GM18868 (cell line): ENCODE measurements around the gene FAM163B.

Source experiments
- ATAC-seq: cut with Tn5 transposase; IDR thresholded peaks from one replicate; pipeline ENCODE4 v1.9.1; 2021; ENCODE audit warnings: mild to moderate bottlenecking, moderate library complexity; ENCODE audit not compliant: unreplicated experiment

Gene FAM163B

GRCh38 chr9:133583586-133583985 is 25.6 kb downstream of the FAM163B start:
- ATAC-seq: no peak

GRCh38 chr9:133583111-133583510 is 26.1 kb downstream of the FAM163B start:
- ATAC-seq: no peak

- no peak for ATAC-seq
Measured at GRCh38 chr9:133582501-133583045, 26.6 kb downstream of the FAM163B start.

DNA sequence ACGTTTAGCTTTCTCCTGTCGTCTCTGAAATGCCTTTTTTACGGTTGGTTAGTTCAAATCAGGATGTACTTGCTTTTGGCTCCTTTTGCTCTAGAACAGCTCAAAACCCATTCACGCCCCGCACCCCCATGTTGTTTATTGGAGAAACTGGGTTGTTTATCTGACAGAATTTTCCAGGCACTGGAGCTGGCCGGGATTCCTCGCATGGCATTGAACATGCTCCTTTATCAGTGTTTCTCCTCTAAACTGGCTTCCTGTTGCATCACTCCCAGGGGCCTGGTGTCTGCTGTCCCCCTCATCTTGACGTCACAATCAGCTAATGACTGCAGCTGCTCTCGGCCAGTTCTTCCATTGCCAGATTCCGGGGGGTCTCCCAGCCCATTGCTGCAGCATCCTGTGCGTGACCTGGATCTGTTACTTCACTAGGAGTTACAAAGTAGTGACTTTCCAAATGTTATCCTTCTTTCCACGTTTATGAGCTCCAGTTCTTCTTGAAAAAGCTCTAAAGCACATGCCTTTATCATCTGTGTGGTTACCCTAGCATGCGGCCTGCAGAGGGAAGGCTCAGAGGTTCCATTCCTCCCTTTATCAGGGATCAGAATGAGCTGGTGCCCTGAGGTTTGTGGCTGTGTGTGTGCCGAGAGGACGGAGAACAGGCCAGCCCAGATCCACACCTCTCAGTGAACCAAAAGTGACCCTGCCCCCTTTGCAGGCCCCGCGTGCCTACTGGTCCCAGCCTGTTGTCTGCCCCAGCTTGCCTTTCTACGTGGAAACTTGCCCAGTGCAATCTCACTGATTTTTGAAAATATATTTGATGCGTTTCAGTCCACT is 27.5 kb downstream of the FAM163B start:
- ATAC-seq: no peak

DNA sequence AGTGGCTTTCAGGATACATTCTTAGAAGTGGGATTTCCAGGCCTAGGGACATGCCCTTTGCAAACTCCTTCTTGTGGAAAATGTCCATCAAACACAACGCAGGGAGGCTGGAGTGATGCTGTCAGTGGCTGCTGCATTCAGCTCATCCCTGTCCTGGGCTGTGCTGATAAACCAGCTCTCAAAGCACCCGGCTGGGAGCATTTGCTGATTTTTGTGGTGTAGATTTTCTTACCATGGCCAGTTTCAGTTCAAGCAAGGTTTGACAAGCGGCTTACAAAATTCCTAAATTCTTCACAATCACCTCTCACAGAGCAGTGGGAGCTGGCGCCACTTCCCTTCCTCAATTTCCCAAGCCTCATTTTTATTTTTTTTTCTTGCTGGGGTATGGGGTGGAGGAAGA is 28.2 kb downstream of the FAM163B start:
- no peak for ATAC-seq

GRCh38 chr9:133580419-133580738 is 28.8 kb downstream of the FAM163B start:
- ATAC-seq: no peak

- ATAC-seq: no peak
Measured at GRCh38 chr9:133579601-133580418, 29.4 kb downstream of the FAM163B start.

GRCh38 chr9:133578524-133579441 is 30.4 kb downstream of the FAM163B start:
- no peak for ATAC-seq

- ATAC-seq: no peak
Measured at GRCh38 chr9:133577737-133578112, 31.5 kb downstream of the FAM163B start.

- no peak for ATAC-seq
Measured at GRCh38 chr9:133576875-133577736, 32.1 kb downstream of the FAM163B start.

GRCh38 chr9:133576031-133576874 is 32.9 kb downstream of the FAM163B start:
- no peak for ATAC-seq

DNA sequence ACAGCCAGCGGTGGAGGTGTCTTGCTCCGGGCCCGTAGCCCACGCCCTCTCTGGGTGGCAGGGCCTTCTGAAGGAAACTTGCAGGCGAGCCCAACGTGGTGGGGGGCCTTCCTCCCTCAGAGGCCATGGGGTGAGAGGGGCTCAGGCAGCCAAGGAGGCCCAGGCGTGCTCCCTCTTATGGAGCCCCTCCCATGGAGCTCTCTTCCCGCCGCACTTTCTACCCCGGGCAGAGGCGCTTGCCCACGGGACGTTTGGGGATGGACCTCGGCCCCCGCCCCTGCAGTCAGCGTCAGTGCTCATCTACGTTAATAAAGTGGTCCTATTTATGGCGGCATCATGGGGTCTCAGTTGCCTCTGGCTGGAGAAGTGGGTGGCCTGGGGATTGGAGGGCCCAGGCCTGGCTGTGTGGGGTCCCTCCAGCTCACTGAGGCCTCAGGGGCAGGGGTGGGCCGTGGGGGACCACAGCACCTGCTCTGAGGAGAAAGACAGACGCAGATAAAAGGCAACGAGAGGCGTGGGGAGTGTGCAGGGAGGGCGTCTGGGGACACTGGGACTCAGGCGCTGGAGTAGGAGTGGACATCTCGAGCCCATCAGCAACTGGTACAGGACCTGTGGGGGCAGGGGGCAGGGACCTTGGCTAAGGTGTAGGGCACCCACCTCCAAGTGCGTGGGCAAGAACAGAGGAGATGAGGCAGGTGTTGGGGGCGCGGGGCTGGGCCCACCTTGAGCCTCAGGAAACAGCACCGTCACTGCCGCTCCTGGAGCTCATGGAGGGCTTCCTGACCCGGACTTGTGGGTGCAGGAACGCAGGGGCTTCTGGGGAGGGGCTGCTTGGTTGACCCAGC is 33.8 kb downstream of the FAM163B start:
- ATAC-seq: no peak

DNA sequence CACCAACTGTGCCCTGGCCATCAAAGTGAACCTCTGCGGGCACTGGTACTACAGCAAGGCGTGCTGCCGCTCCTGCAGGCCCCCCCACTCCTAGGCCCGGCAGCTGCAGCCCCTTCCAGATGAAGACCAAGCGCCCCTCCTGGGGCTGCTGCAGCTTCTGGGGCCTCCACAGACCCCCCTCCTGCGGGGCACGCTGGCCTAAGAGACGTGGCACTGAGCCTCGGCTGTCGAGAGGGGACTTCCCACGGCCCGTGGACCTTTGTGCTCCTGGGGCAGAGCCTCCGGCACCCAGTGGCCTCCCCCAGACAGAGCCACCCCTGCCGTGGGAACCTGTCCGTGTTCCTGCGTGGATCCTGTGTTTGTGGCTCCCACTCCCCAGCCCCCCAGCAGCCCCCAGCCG is 34.4 kb downstream of the FAM163B start:
- ATAC-seq: no peak

GRCh38 chr9:133573791-133574515 is 35.2 kb downstream of the FAM163B start:
- ATAC-seq: no peak

GRCh38 chr9:133572821-133573361 is 36.3 kb downstream of the FAM163B start:
- no peak for ATAC-seq

DNA sequence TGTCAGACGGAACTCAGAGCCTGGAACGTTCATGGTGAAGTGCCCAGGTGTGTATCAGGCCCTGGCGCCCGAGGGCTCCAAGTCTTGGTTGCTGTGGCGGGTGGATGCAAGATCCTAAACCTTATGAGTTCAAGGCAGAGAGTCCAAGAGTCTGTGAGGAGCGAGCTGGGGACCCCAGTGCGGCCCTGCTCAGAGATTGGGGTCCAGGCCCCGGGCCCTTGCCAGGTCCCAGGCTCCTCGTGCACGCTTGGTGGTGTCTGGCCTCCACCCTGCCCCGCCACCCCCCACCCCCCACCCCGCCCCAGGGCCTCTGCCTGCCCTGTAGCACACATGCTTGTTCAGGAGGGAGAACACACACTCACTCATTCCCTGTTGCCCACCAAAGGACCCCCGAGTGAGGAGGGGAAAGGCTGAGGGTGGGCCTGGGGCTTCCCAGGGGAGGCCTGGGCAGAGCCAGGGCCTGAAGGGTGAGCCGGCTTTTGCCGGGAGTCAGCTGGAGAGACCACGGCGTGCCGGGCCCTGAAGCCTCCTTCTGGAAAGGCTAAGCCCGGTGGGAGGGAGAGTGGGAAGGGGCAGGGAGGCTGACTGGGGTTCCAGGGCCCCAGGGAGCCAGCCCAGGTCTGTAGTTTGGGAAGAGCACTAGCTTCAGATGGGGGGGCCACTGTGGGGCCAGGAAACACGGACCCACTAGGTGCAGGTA is 37.1 kb downstream of the FAM163B start:
- ATAC-seq: no peak
